Hematopoietic multipotent progenitor cell treated with erythropoietin and hydrocortisone succinate and interleukin-3 and kit ligand, for 4 days (in vitro differentiated cells): ENCODE data around the gene THEMIS.
"Not testable (repeated sequence)": the region's sequence is repeated elsewhere in the genome, so short reads cannot be mapped to it uniquely, and the experiment has no call there.

Experiments
- DNase-seq: peaks from one replicate; pipeline ENCODE4 v3.0.0-alpha.2; 2015

THEMIS gene

GRCh38 chr6:127912914-127913313, 12.1 kb upstream of the THEMIS start:
- DNase-seq: no peak

DNA sequence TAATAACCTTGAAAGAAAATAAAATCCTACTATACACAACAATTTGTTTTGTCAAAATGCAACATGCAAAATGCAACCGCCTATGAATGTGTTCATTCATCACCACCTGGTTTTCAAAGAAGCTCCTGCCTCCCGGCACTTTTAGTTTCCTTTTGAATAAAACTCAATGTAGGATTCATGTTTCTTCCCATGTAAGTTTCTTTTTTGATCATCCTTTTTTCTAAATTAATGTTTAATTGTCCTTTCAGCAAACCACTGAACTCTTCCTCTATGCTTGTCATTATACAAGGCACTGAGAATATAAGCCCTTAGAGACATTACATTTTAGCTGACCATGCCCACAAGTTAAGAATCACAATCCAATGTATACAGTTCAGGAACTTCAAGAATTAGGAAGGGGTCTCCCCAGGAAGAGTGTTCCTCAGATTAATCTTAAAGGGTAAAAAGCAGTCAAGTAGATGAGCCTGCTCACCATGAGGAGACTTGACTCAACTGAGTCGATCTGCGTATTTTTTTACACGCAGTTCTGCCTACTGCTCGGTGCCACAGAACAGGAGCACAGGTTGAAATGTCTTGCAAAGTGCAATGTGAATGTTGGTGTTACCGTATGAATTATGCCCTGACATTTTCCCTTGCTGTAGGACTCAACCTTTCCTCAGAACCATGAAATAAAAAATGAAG, 7.2 kb upstream of the THEMIS start:
- DNase-seq: no peak

DNA sequence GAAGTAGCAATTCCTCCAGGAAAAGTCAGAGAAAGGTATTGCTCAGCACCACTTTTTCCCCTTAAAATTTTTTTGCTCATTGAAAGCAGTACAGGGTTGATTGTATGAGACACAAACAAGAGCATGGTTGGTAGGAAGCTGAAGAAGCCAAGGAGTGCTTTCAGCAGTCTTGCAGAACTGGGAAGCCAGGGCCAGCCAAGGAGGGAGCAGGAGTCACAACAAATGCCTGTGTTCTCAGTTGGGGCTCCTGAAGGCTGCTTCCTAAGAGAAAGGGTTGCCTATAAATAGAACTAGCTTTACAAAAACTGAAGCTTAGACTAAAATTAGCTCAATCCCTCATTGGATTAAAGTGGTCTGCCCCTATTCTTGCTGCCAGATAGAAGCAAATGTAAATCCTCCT, 3.3 kb upstream of the THEMIS start:
- DNase-seq: no peak

GRCh38 chr6:127902933-127903332, 2.1 kb upstream of the THEMIS start:
- no peak for DNase-seq

GRCh38 chr6:127897484-127897883, 3.4 kb downstream of the THEMIS start:
- no peak for DNase-seq

DNA sequence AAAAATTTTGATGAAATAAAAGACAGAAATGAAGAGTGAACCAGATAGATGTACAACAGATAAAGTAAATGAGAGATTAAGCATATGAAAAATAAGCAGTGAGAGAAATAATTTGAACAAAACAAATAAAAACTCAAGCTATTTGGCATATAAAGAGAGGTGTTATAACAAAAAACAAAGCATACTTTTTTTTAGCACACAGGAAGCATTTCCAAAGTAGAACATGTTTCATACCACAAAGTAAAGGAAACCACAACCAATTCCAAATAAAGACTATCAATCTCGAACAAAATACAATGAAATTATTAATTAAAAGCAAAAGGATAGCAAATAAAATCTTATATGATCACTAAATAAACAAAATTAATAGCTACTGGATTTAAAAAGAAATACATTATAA, 6.8 kb downstream of the THEMIS start:
- DNase-seq: no peak

- DNase-seq: no peak
Observed at GRCh38 chr6:127893541-127893940, 7.3 kb downstream of the THEMIS start.

DNA sequence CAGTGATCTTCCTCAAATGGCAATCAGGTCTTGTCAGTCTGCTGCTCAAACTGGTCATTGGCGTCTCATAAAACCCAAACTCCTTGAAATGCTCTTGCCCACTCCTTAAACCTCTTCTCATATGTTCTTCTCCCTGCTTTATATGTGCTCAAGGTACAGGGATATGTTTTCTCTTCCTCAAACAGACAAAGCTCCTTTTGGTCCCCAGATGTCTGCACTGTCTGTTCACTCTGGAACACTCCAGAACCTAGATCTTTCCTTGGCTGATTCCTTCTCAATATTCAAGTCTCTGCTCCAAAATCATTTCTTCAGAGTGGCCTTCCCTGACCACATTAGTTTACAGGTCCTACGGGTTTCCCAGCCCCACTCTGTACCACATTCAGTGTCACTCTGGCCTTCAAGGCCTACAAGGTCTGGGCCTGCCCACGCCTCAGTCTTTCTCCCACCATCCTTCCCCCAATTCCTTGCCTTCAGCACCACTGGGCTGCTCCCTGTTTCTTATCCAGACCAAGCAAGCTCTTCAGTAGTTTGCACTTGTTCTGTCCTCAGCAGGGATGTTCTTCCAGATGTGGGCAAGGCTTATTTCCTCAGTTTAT, 9.0 kb downstream of the THEMIS start:
- DNase-seq: no peak

- DNase-seq: no peak
Observed at GRCh38 chr6:127886603-127887002, 14.3 kb downstream of the THEMIS start.

DNA sequence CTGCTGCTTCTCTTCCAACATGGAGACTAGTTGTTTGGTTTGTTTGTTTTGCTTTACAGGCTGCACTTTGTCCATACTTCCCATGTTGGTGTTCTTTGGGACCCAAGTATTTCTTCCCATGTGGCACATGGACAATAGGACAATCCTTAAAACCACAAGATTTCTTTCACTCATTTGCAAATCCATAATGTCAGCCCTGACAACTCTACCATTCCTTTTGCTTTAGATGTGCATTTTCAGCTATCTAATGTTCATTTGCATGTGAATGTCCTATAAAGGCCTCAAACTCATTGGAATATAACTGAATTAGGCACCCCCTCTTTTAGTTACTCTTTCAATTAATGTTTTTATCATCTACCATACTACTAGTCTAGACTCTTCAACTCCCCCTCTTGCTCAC, 16.7 kb downstream of the THEMIS start:
- no peak for DNase-seq

- not testable (repeated sequence) for DNase-seq
Observed at GRCh38 chr6:127881949-127882348, 18.9 kb downstream of the THEMIS start.

GRCh38 chr6:127880429-127880828, 20.4 kb downstream of the THEMIS start:
- peak; percentile 12 for DNase-seq

DNA sequence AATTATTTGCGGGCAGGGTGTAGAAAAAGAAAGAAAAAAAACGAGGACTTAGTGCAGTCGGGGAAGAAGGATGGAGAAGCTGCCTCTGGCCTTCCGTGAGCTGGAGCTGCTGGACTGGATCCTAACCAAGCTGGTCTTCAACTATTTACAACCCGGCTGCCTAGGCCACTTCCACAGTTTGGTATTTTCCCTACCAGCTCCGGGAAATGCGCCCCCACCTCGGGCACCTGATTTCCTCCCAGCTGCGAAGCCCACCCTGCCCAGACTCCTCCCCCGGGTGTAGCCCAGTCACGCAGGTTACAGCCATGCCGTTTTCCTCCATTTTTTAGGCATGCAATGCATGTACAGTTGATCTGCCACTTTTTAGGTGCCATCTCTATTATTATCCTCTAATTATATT, 21.2 kb downstream of the THEMIS start:
- no peak for DNase-seq

DNA sequence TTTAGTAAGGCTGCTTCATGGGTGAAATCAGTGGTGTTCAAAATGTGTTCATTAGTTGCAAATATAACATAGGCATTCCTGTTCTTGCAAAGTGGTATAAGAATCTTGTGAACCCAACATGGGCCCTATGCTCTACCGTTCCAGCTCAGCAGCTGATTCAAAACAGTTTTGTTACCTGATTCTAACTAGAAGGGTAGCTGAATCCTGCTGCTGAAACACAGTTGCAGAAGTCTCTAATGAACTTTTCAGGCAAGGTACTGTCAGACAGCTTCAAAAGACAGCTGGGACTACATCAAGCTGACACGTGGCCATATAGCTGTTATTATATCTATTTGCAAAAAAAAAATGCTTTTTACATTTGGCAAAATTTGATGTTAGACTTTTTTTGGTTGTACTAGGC, 22.7 kb downstream of the THEMIS start:
- no peak for DNase-seq

DNA sequence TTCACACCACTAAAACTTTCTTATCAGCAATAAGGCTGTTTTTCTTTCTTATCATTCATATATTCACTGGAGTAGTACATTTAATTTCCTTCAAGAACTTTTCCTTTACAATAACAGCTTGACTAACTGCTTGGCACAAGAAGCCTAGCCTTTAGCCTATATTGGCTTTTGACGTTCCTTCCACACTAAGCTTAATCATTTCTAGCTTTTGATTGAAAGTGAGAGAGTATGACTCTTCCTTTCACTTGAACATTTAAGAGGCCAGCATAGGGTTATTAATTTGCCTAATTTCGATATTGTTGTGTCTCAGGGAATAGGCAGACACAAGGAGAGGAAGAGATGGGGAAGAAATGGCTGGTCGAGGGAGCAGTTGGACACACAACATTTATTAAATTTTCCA, 23.6 kb downstream of the THEMIS start:
- no peak for DNase-seq

GRCh38 chr6:127869772-127870404, 31.0 kb downstream of the THEMIS start:
- no peak for DNase-seq

DNA sequence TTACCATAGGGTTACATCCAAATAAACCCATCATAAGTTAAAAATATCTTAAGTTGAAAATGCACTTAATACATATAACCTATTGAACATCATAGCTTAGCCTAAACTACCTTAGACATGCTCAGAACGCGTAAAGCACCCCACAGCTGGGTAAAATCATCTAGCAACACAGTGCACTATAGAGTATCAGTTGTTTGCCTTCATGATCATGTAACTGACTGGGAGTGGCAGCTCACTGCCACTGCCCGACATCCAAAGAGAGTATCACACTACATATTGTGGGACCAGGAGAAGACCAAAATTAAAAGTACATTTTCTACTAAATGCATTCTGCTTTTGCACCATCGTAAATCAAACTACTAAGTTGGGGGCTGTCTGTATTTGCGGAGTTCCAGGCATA, 31.7 kb downstream of the THEMIS start:
- DNase-seq: no peak

GRCh38 chr6:127868338-127868737, 32.5 kb downstream of the THEMIS start:
- no peak for DNase-seq

GRCh38 chr6:127866766-127867165, 34.1 kb downstream of the THEMIS start:
- no peak for DNase-seq

GRCh38 chr6:127865108-127865507, 35.8 kb downstream of the THEMIS start:
- DNase-seq: no peak

GRCh38 chr6:127864701-127865100, 36.2 kb downstream of the THEMIS start:
- DNase-seq: no peak

DNA sequence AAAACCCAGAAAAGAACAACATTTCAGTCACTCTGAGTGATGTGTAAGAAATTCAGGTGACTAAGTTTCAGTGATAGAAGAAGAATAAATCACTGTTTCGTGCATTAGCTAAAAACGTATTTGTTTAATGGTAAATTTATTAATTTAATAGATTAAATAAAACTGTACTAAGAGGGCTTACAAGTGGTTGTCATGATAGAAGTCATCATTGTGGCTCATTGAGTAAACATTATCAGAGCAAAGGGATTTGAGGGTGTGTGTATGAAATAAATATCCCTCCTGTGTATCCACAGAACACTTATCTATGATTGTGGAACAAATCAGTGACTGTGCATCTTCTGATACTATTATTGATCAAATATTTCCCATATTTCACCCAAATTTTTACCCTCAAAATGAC, 40.1 kb downstream of the THEMIS start:
- DNase-seq: no peak

DNA sequence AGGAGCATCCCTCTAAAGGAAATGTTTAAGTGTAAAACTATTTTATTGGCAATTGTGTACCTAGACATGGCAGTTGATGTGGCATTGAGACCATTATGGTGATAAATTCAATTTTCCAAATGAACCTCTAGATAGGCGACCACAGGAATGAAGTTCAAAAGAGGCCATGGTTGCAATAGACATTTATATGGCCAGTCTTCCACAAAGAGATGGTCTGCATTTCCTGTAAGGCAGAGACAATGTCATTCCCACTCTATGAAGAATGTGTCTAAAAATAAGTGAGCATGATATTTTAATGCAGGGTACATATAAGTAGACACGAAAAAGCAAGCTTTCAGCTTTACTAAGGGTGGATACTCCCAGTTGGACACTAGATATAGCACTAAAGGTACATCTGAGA, 40.9 kb downstream of the THEMIS start:
- DNase-seq: no peak

GRCh38 chr6:127858727-127859391, 42.0 kb downstream of the THEMIS start:
- no peak for DNase-seq
